Activated CD8-positive, alpha-beta T cell treated with anti-CD3 and anti-CD28 coated beads for 36 hours (primary cell): ENCODE measurements around the gene LRIG1. TPM values are rescaled to one million over a fixed set of nuclear protein-coding genes. Genes with fewer than 3 reads are reported as not detected.

Experiments used
- ATAC-seq: fragments of 200-7000 bp; cut with Tn5 transposase; one replicate; pipeline ENCODE4 v1.10.0; 2021; ENCODE audit warnings: mild to moderate bottlenecking, moderate library complexity
- CTCF ChIA-PET: fragments of 350-600 bp; sonication (Branson Sonifier 250); formaldehyde crosslinking; loops from one replicate; lab custom pipeline; 2021; ENCODE audit warnings: antibody characterized with exemption; lab: Charles Lee
- POLR2A ChIA-PET: fragments of 350-600 bp; sonication (Branson Sonifier 250); formaldehyde crosslinking; loops from one replicate; lab custom pipeline; 2021; ENCODE audit warnings: antibody characterized with exemption; lab: Charles Lee
- DNase-seq: peaks from one replicate; pipeline ENCODE4 v3.0.0-alpha.2; 2020
- H3K27ac Mint-ChIP-seq: one replicate; pipeline ENCODE4 v1.8.0; 2021; ENCODE audit warnings: mild to moderate bottlenecking, mixed read lengths
- H3K27me3 Mint-ChIP-seq: one replicate; pipeline ENCODE4 v1.8.0; 2021; ENCODE audit warnings: mixed read lengths
- H3K36me3 Mint-ChIP-seq: one replicate; pipeline ENCODE4 v1.8.0; 2021; ENCODE audit warnings: low read depth, mixed read lengths
- H3K4me1 Mint-ChIP-seq: one replicate; pipeline ENCODE4 v1.8.0; 2021; ENCODE audit warnings: low read depth, mixed read lengths
- H3K4me3 Mint-ChIP-seq: one replicate; pipeline ENCODE4 v1.8.0; 2021; ENCODE audit warnings: mild to moderate bottlenecking, moderate library complexity, mixed read lengths
- H3K9me3 Mint-ChIP-seq: one replicate; pipeline ENCODE4 v1.8.0; 2021; ENCODE audit warnings: mixed read lengths
- CTCF ChIP-seq: fragments of 200-600 bp; IDR thresholded peaks from one replicate; pipeline ENCODE4 v1.8.0; 2022; ENCODE audit warnings: antibody characterized with exemption, mild to moderate bottlenecking
- intact Hi-C: fragments of 100-400 bp; cut with micrococcal nuclease; formaldehyde crosslinking; loops from one replicate; pipeline ENCODE4 v1.10.0; 2022
- total RNA-seq, 2 experiments: library from RNA; stranded (reverse); gene quantifications; one replicate each; pipeline ENCODE4 v1.2.3, GENCODE V29; 2021

The LRIG1 gene
- total RNA-seq, 2 experiments from 2014 or later = 12.7 to 13.0 TPM

GRCh38 chr3:66481071-66482017 is 19.5 kb downstream of the LRIG1 start:
- Mint-ChIP-seq H3K4me3 (peak overlapping the region; percentile 54), H3K27me3 (peaks cover 1% of the 10 kb centered on the region), H3K4me1 (peaks cover 73% of the 10 kb centered on the region), H3K36me3 (peaks cover 21% of the 10 kb centered on the region), H3K27ac (peak overlapping the region; percentile 93), H3K9me3 (peaks cover 9% of the 10 kb centered on the region)
- no peak for TF ChIP-seq CTCF
- DNase-seq (no peak), ATAC-seq (peak; percentile 28)
- intact Hi-C loops = loop anchor here (1.0 kb wide), 1 partner anchor 9 kb away; no protein-coding TSS in a partner anchor
- ChIA-PET CTCF (interaction anchor here (0.8 to 2.3 kb wide), 4 partner anchors 9 to 77 kb away, joined by 3 to 12 read pairs (median 6); no protein-coding TSS in a partner anchor), POLR2A (interaction anchor here (0.8 to 5.7 kb wide), 4 partner anchors 8 to 13 kb away, joined by 3 to 33 read pairs (median 8); no protein-coding TSS in a partner anchor)

- DNase-seq = peak; percentile 69
- Mint-ChIP-seq H3K9me3 (peaks cover 9% of the 10 kb centered on the region), H3K27me3 (peaks cover 1% of the 10 kb centered on the region), H3K4me3 (peak overlapping the region; percentile 54), H3K36me3 (peaks cover 21% of the 10 kb centered on the region), H3K27ac (peak overlapping the region; percentile 93), H3K4me1 (peaks cover 70% of the 10 kb centered on the region)
- TF ChIP-seq CTCF = no peak
- intact Hi-C loops = loop anchor here (1.0 kb wide), 1 partner anchor 8 kb away; no protein-coding TSS in a partner anchor
- CTCF ChIA-PET = interaction anchor here (0.9 to 2.3 kb wide), 4 partner anchors 9 to 13 kb away, joined by 5 to 12 read pairs (median 6); no protein-coding TSS in a partner anchor
- POLR2A ChIA-PET = interaction anchor here (0.8 to 5.7 kb wide), 3 partner anchors 9 to 11 kb away, joined by 3 to 33 read pairs (median 8); no protein-coding TSS in a partner anchor
- ATAC-seq = peak; percentile 77
These were observed 20.2 kb downstream of the LRIG1 start for GRCh38 chr3:66480666-66481065.

GRCh38 chr3:66479532-66479947 is 21.3 kb downstream of the LRIG1 start:
- CTCF ChIA-PET = no interaction called here
- DNase-seq = no peak
- intact Hi-C loops = no loop called here
- Mint-ChIP-seq H3K27me3 (peaks cover 1% of the 10 kb centered on the region), H3K9me3 (peaks cover 9% of the 10 kb centered on the region), H3K4me3 (no peak overlapping the region), H3K4me1 (peaks cover 68% of the 10 kb centered on the region), H3K36me3 (peaks cover 21% of the 10 kb centered on the region), H3K27ac (peak overlapping the region; percentile 53)
- POLR2A ChIA-PET = interaction anchor here (0.8 to 5.7 kb wide), 2 partner anchors 10 to 11 kb away, joined by 5 to 33 read pairs; no protein-coding TSS in a partner anchor
- TF ChIP-seq CTCF = no peak
- ATAC-seq = peak; percentile 17

GRCh38 chr3:66478960-66479359 is 21.9 kb downstream of the LRIG1 start:
- Mint-ChIP-seq H3K27ac (peak overlapping the region; percentile 53), H3K4me1 (peaks cover 66% of the 10 kb centered on the region), H3K27me3 (peaks cover 1% of the 10 kb centered on the region), H3K9me3 (peaks cover 9% of the 10 kb centered on the region), H3K36me3 (peaks cover 21% of the 10 kb centered on the region), H3K4me3 (no peak overlapping the region)
- no peak for DNase-seq
- intact Hi-C loops = no loop called here
- POLR2A ChIA-PET = interaction anchor here (0.8 to 5.7 kb wide), 2 partner anchors 9 to 12 kb away, joined by 5 to 33 read pairs; no protein-coding TSS in a partner anchor
- no peak for TF ChIP-seq CTCF
- CTCF ChIA-PET = no interaction called here
- ATAC-seq = no peak
